22Rv1 (cell line): ENCODE measurements around the gene AATK.
"Not testable (repeated sequence)": the region's sequence is repeated elsewhere in the genome, so short reads cannot be mapped to it uniquely, and the experiment has no call there.

Experiments used
- H3K27ac ChIP-seq: fragments of 450-650 bp; 2 replicates; pipeline ENCODE4 v1.5.1; 2017
- ZFX ChIP-seq: fragments of 450-650 bp; IDR thresholded peaks from 2 replicates; pipeline ENCODE4 v1.6.1; 2017; ENCODE audit warnings: antibody characterized with exemption, borderline replicate concordance
- TF ChIP-seq, protein P1 (sequence below): fragments of 450-650 bp; IDR thresholded peaks from 2 replicates; pipeline ENCODE4 v1.5.1; 2017; ENCODE audit warnings: mild to moderate bottlenecking

AATK gene

DNA sequence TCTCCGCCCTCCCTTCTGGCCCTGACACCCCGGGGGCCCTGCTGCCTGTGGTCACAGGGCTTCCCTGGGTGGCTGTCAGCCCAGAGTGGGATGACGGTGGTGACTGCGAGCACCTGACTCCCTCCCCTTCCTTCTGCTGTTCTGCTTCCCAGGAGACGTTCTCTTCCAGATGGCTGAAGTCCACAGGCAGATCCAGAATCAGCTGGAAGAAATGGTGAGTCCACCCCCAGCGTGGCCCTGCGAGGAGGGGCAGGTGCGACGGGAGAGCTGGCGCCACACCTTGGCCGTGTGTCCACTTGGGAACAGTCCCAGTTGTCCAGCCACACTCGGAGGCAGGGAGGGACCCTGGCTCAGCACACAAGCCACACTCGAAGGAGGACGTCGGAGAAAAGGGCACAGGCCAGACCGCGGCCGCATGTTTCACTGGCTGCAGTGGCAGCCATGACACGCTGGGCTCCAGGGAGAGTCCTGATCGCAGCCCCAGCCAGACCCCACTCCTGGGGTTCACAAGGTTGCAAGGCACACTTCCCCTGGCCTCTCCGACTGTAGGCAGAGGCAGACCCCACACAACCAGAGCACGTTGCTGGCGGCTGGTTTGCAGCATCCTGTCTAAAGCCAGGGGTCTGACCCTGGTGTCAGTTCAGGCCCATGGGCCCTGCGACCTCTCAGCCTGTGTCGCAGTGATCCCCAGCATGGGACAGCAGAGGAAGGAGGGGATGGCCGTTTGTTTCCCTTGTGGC, 81.2 kb downstream of the AATK start:
- H3K27ac ChIP-seq: peak overlapping the region; percentile 96
- TF ChIP-seq, protein P1, sequence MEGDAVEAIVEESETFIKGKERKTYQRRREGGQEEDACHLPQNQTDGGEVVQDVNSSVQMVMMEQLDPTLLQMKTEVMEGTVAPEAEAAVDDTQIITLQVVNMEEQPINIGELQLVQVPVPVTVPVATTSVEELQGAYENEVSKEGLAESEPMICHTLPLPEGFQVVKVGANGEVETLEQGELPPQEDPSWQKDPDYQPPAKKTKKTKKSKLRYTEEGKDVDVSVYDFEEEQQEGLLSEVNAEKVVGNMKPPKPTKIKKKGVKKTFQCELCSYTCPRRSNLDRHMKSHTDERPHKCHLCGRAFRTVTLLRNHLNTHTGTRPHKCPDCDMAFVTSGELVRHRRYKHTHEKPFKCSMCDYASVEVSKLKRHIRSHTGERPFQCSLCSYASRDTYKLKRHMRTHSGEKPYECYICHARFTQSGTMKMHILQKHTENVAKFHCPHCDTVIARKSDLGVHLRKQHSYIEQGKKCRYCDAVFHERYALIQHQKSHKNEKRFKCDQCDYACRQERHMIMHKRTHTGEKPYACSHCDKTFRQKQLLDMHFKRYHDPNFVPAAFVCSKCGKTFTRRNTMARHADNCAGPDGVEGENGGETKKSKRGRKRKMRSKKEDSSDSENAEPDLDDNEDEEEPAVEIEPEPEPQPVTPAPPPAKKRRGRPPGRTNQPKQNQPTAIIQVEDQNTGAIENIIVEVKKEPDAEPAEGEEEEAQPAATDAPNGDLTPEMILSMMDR: no peak
- TF ChIP-seq ZFX: no peak

DNA sequence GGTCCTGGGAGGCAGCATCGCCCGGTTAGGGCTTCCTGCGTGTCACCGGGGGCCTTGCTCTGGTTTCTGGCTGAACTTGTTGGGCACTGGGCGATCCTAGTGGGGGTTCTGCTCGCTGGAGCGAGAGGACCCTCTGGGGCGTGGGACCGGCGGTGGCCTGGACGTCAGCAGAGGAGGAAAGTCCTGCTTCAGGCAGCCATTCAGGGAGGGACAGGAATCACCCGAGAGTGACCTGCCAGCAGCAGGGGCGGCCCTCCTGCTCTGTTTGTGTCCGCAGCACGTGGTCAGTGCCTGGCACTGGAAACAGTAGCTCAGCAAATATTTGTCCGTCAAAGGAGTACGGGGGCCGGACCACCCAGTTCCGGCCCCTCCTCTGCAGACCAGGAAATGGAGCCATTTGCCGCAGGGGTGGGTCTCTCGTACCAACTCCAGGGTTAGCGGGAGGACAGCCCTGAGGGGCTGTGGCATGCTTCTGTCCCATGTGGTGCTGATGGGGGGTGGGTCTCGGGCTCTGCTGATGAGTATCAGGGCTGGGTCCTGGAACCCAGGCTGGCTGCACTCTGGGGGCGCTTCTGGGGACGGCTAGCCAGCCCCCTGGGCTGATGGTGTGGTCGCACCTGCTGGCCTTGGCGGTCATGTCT, 82.8 kb downstream of the AATK start:
- TF ChIP-seq, protein P1: no peak
- no peak for TF ChIP-seq ZFX
- H3K27ac ChIP-seq: peak overlapping the region; percentile 96

DNA sequence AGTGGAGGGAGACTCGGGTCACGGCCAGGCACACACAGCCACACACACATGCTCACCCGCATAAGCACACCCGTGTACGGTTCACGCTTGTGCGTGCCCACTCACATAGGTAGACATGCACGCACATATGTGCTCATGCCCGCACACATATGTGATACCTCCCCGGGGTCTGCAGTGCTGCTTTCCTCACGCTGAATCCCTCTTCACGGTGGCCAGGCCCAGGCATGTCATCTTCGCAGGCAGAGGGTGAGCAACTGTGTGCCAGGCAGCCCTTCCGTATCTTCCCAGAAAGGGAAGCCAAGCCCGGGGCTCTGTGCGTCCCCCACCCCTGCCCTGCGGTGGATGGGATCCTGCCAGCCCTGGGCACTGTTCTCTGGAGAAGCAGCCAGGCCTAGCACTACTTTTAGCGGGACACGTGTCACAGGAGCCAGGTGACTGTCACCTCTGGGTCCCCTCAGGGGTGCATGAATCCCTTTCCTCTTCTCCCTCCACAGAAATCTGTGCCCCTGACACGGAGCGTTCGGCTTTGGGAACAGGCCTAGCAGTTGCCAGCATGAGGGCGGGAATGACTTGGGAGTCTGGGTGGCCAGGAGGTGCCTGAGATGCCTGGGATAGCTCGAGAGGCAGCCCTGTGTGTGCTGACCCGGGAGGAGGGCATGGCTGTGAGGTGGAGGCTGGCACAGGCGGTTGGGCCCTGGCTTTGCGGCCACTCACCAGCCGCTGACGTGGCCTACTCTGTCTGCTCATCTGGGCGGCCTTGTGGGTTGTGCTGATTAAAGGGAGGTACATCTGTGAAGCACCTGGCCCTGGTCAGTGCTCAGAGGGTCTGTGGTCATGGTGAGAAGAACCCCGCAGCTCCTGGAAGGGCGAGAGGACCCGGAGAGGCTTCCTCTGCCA, 83.6 kb downstream of the AATK start:
- H3K27ac ChIP-seq: peak overlapping the region; percentile 96
- TF ChIP-seq, protein P1: no peak
- TF ChIP-seq ZFX: no peak

GRCh38 chr17:81081222-81082176, 84.5 kb downstream of the AATK start:
- TF ChIP-seq ZFX: no peak
- TF ChIP-seq, protein P1: no peak
- peak overlapping the region; percentile 96 for H3K27ac ChIP-seq

DNA sequence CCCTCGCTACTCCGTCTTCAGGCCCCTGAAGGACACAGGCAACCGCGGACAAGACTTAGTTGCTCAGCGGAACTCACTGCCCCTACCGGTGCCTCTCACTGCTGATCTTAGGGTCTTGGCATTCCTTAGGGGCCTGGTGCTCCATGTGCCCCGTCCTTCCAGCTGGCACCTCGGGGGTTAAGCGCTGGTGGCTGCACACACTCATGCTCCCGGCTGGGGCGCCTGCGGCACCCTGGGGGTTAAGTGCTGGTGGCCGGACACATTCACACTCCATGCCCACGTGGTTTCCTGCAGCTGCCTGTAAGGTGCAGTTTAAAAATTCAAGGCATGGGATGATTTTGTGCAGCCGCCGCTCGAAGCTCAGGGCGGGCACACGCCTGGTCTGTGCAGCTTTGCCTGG, 86.0 kb downstream of the AATK start:
- TF ChIP-seq, protein P1: no peak
- no peak for TF ChIP-seq ZFX
- H3K27ac ChIP-seq: no peak overlapping the region

GRCh38 chr17:81078026-81078913, 87.8 kb downstream of the AATK start:
- H3K27ac ChIP-seq: not testable (repeated sequence)
